Dendritic cell treated with granulocyte-macrophage colony-stimulating factor and Interleukin-4, amounts not matched to agents 40 ng/mL and 50 ng/mL, for 4 days (primary cell): ENCODE results near the gene ATP11A.
"Not testable (repeated sequence)": the region's sequence is repeated elsewhere in the genome, so short reads cannot be mapped to it uniquely, and the experiment has no call there.

Experiments used
- H3K27ac Mint-ChIP-seq: one replicate; pipeline ENCODE4 v1.8.0; 2022; ENCODE audit warnings: mild to moderate bottlenecking, mixed read lengths
- H3K27me3 Mint-ChIP-seq: one replicate; pipeline ENCODE4 v1.8.0; 2022; ENCODE audit warnings: mild to moderate bottlenecking, mixed read lengths
- H3K36me3 Mint-ChIP-seq: one replicate; pipeline ENCODE4 v1.8.0; 2022; ENCODE audit warnings: low read depth, mixed read lengths
- H3K4me1 Mint-ChIP-seq: one replicate; pipeline ENCODE4 v1.8.0; 2022; ENCODE audit warnings: low read depth, mixed read lengths
- H3K4me3 Mint-ChIP-seq: one replicate; pipeline ENCODE4 v1.8.0; 2022; ENCODE audit warnings: mild to moderate bottlenecking, moderate library complexity, mixed read lengths
- H3K9me3 Mint-ChIP-seq: one replicate; pipeline ENCODE4 v1.8.0; 2022; ENCODE audit warnings: mixed read lengths
- intact Hi-C: fragments of 100-400 bp; cut with micrococcal nuclease; formaldehyde crosslinking; loops from one replicate; pipeline ENCODE4 v1.15.0; 2022

Gene ATP11A

DNA sequence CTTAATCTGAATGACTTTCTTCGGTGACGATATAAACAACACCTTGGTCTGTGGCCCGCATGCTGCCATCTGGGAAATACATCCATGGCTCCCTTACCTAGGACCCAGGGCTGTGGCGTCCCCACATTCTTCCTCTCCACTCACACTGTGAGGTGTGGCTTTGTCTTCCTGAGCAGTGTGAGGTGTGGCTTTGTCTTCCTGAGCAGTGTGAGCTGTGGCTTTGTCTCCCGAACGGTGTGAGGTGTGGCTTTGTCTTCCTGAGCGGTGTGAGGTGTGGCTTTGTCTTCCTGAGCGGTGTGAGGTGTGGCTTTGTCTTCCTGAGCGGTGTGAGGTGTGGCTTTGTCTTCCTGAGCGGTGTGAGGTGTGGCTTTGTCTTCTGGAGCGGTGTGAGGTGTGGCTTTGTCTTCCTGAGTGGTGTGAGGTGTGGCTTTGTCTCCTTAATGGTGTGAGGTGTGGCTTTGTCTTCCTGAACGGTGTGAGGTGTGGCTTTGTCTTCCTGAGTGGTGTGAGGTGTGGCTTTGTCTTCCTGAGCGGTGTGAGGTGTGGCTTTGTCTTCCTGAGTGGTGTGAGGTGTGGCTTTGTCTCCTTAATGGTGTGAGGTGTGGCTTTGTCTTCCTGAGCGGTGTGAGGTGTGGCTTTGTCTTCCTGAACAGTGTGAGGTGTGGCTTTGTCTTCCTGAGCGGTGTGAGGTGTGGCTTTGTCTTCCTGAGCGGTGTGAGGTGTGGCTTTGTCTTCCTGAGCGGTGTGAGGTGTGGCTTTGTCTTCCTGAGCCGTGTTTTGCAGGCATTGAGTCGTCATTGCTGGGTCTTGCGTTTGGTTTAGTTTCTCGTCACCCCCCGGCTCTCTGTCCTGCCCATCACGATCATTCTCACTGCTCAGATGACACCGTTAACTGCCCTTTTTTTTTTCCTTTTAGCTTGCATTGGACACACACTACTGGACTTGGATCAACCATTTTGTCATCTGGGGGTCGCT is 183.1 kb downstream of the ATP11A start:
- peaks cover 80% of the 10 kb centered on the region for H3K36me3 Mint-ChIP-seq
- not testable (repeated sequence) for H3K4me3 Mint-ChIP-seq

DNA sequence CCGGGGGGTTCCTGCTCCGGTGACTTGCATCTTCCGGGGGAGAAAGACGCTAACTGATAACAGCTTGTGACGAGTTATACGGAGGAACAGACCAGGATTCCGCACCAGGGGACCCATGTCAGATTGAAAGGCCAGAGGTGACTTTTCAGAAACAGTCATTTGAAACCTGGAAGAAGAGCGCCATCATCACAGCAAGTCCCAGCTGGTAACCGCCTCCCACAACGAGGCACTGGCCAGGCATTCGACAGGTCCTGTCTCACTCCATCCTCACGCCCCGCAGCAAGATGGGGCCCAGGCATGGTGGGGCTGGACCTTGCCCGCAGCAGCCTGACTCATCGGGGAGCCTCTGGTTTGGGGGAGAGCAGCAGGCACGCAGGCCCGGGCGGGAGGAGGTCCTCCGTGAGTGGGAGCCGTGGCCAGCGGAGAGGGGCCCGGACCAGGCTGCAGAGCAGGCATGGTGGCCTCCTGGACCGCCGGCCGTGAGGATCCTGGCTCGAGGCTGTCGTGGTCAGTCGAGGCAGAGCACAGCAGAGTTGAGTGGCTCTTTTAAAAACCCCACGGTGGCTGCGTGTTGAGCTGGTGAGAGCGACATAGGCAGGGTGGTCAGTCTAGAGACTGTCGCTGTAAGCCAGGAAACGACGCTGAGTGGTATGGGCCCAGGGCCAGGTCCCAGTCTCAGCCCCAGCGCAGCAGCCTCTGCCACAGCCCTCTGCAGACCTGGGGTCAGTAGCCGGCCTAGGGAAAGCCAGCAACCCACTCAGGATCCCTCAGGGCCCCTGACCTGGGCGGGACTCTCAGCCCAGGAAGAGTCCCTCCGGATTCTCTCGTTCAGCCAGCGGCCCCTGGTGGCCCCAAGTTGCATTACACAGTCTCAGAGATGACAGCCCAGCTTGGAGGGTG is 184.3 kb downstream of the ATP11A start:
- Mint-ChIP-seq H3K9me3 (no peaks in the 10 kb centered on the region), H3K27me3 (peaks cover 14% of the 10 kb centered on the region), H3K4me1 (peaks cover 10% of the 10 kb centered on the region), H3K4me3 (no peak overlapping the region), H3K27ac (no peak overlapping the region), H3K36me3 (peaks cover 80% of the 10 kb centered on the region)
- intact Hi-C loops, result loop anchor here (1.0 kb wide), 1 partner anchor 234 kb away; no protein-coding TSS in a partner anchor

More for the DNA sequence above, 183.1 kb downstream of the ATP11A start:
- intact Hi-C loops, H3K27ac Mint-ChIP-seq, H3K9me3 Mint-ChIP-seq, H3K4me1 Mint-ChIP-seq: not testable (repeated sequence)
- H3K27me3 Mint-ChIP-seq, result peaks cover 14% of the 10 kb centered on the region

DNA sequence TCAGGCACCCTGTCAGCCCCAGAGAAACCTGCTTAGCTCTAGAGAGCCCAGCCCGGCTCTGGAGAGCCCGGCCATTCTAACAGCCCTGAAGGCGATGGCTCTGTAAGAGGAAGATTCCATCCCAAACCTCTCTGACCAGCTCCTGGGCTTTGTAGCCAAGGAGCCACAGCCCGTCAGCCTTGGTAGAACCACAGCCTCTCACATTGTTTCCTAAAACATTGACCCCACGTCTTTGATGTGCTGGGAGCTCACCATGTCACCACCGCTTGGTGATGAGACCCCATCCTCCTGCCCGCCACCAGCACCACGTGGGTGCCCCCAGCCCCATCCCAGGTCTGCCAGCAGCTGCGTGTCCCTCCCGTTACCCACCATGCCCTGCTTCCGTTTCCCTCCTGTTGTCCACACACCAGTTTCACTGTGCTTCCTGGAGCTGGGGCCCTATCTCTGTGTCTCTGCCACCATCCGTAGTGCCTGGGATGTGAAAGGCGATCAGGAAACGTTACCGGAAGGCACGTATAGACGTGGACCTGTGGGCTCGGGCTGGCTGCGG is 185.0 kb downstream of the ATP11A start:
- H3K4me3 Mint-ChIP-seq, result no peak overlapping the region
- intact Hi-C loops, result loop anchor here (1.0 kb wide), 1 partner anchor 235 kb away; no protein-coding TSS in a partner anchor
- peaks cover 80% of the 10 kb centered on the region for H3K36me3 Mint-ChIP-seq
- H3K4me1 Mint-ChIP-seq, result peaks cover 10% of the 10 kb centered on the region
- no peaks in the 10 kb centered on the region for H3K9me3 Mint-ChIP-seq
- H3K27ac Mint-ChIP-seq, result no peak overlapping the region
- peaks cover 14% of the 10 kb centered on the region for H3K27me3 Mint-ChIP-seq

DNA sequence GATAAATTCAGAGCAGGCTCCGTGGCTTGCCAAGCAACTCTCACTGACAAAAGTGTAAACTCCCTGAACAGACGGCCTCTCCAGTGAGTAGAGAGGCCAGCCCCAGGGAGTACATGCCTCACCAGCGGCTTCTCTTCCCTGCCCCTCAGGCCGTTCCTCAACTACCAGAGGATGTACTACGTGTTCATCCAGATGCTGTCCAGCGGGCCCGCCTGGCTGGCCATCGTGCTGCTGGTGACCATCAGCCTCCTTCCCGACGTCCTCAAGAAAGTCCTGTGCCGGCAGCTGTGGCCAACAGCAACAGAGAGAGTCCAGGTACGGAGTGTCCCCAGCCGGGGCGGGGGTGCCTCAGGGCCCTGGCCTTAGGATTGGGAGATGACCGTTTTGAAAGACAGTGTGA is 185.8 kb downstream of the ATP11A start:
- Mint-ChIP-seq H3K4me1 (peaks cover 10% of the 10 kb centered on the region), H3K27me3 (peaks cover 14% of the 10 kb centered on the region), H3K27ac (no peak overlapping the region), H3K36me3 (peaks cover 85% of the 10 kb centered on the region), H3K9me3 (no peaks in the 10 kb centered on the region), H3K4me3 (no peak overlapping the region)
- intact Hi-C loops, result no loop called here

DNA sequence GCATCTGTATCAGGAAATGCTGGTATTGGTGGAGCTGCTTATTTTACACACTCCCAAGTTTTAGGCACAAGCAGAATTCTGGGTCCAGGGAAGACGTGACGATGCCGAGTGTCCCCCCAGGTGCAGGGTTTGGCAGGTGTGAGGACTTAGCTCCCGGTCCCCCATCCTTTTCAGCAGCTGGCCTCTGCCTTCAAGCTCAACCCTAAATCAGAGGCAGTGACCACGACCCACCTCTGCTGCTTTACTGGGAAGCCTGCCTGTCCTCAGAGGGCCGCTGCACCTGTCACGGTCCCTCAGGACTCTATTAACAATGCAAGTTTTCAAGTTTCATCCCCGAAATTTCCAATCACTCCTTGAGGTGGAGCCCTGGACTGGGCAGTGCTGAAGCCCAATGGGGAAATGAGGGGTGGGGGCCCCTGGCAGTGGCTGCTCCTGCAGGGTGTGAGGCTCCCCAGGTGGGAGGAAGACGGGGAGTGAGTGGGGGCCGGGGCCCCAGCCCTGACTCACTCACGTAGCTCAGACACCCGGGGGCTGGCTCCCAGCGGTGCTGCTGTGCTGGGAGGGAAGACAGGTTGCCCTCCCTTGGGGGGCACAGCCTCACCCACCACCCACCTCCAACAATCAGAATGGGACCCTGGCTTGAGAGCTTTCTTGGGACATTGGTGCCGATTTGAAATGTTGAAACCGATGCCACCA is 186.6 kb downstream of the ATP11A start:
- H3K9me3 Mint-ChIP-seq, result no peaks in the 10 kb centered on the region
- peaks cover 10% of the 10 kb centered on the region for H3K4me1 Mint-ChIP-seq
- H3K27me3 Mint-ChIP-seq, result peaks cover 6% of the 10 kb centered on the region
- peaks cover 85% of the 10 kb centered on the region for H3K36me3 Mint-ChIP-seq
- H3K27ac Mint-ChIP-seq, result no peak overlapping the region
- intact Hi-C loops, result no loop called here
- H3K4me3 Mint-ChIP-seq, result no peak overlapping the region

DNA sequence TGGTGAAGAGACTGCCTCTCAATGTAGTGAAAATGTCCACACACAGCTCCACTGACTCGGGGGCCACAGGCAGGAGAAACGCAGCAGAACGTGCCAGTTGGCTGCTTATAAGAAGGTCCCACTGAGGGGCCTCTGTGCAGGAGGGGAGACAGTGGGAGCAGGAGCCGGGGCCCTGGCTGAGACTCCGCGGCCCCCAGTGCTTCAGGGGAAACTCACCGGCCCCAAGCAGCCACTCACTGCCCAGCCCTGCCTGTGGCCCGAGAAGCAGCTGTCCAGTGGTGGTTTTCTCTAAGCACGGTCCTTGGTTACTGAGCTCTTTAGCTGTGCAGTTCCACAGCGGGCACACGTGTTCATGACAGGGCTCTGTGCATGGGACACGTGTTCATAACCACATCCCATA is 187.2 kb downstream of the ATP11A start:
- no peaks in the 10 kb centered on the region for H3K9me3 Mint-ChIP-seq
- intact Hi-C loops, result no loop called here
- no peak overlapping the region for H3K4me3 Mint-ChIP-seq
- peaks cover 3% of the 10 kb centered on the region for H3K27me3 Mint-ChIP-seq
- peaks cover 10% of the 10 kb centered on the region for H3K4me1 Mint-ChIP-seq
- peaks cover 85% of the 10 kb centered on the region for H3K36me3 Mint-ChIP-seq
- H3K27ac Mint-ChIP-seq, result no peak overlapping the region

DNA sequence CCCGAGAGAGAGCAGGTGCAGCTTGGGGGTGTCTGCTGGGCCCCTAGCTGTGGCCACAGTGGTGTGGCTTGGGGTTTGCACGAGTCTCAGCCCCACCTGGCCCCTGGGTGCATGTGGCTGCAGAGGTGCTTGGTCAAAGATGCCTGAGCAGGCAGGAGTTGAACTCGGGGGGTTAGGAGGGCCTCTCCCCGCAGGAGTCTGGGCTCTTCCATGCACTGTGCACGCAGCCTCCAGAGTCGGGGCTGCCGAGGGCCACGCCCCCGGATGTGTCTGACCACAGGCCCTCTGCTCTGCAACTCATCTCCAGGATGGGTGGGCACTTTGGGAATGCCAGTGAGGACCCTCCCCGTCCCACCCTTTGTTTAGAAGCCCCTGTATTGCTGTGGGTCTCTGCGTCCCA is 187.7 kb downstream of the ATP11A start:
- no peak overlapping the region for H3K4me3 Mint-ChIP-seq
- H3K4me1 Mint-ChIP-seq, result peaks cover 10% of the 10 kb centered on the region
- H3K27ac Mint-ChIP-seq, result no peak overlapping the region
- H3K27me3 Mint-ChIP-seq, result peaks cover 2% of the 10 kb centered on the region
- H3K9me3 Mint-ChIP-seq, result no peaks in the 10 kb centered on the region
- peaks cover 90% of the 10 kb centered on the region for H3K36me3 Mint-ChIP-seq
- intact Hi-C loops, result no loop called here

DNA sequence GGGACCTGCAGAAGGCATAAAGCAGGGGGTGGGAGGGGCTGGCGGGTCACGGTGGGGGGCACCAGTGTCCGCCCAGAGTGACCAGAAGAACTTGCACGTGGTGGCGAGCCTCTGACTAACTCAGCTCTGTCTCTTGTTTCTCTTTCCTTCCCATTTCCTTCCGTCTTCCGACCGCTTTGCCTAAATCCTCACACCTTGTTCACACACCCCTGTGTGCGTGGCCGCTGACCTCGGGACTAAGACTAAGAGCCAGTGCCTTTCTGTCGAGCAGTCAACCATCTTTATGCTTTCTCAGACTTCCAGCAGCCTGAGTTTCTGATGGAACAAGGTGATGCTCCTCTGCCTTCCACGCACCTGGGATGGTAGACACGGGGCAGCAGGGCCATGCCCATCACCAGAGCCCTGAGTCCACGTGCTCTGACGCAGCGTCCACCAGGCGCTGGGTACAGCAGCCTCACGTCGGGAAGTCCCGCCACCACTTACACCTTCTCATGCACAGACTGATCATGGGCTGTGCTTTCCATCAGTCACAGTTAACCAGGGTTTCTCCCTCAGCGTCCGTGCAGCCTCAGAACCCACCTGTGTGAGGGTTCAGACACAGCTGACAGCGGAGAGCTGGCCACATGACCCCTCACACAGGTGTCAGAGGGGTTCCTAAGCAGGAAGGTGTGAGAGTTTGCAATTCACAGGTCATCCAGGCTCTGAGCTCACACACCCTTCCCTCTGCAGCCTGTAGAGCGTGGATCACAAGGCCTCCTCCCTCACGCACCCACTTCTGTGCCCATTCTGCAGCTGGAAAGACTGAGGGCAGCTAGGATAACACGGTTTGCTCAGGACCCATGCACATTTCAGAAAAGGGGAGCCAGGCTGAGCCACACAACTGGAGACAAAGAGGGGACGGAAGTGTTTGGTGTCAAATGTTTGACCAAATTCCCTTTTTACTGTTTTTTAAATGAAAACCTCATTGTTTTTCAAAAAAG is 188.4 kb downstream of the ATP11A start:
- H3K27me3 Mint-ChIP-seq, result no peaks in the 10 kb centered on the region
- intact Hi-C loops, result no loop called here
- H3K36me3 Mint-ChIP-seq, result peaks cover 97% of the 10 kb centered on the region
- no peak overlapping the region for H3K4me3 Mint-ChIP-seq
- H3K27ac Mint-ChIP-seq, result no peak overlapping the region
- peaks cover 10% of the 10 kb centered on the region for H3K4me1 Mint-ChIP-seq
- no peaks in the 10 kb centered on the region for H3K9me3 Mint-ChIP-seq

DNA sequence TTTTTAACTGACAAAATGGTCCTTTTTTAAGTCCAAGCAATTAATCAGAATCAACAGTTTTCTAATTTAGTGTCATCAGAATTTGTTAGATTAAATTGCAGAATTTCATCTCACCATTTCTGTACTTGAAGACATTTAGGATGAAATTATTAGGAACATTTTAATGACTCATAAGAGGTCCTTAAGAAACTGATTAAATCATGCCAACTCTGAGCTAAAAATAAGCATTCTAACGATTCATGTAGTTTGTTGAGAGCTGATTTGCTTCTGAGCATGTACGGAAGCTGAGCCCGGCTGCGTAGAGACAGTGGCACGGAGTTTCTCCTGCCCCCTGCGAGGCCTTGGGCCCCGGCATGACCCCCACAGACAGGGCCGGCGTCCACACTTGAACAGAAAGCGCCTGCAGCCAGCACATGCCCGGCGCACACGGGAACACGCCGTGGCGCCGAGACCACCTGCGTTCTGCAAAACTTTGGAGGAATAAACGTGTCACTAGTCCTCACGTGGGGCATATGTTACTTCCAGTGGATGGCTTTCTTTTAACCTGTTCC is 189.5 kb downstream of the ATP11A start:
- Mint-ChIP-seq H3K27me3 (no peaks in the 10 kb centered on the region), H3K36me3 (peaks cover 94% of the 10 kb centered on the region), H3K4me3 (no peak overlapping the region), H3K9me3 (no peaks in the 10 kb centered on the region), H3K4me1 (peaks cover under 1% of the 10 kb centered on the region), H3K27ac (no peak overlapping the region)
- intact Hi-C loops, result no loop called here

DNA sequence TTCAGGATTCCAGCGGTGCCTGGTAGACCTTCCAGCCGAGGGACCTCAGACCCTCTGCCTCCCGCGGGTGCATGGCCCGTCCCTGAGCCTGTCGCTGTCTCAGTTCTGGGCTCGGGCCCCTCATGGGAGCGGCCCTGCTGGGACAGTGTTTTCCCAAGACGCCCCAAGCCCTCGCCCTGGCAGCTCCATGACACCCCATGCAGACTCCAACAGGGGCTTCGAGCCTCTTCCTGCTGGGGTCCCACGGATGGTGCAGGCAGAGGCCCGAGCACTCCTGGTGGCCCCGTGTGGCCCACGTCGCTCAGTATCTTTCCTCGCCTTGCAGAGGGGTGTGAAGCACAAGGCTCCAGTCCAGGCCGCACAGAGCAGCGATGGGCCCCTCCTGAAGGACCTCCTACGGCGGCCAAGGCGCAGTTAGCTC is 190.4 kb downstream of the ATP11A start:
- Mint-ChIP-seq H3K9me3 (no peaks in the 10 kb centered on the region), H3K27me3 (no peaks in the 10 kb centered on the region), H3K4me3 (no peak overlapping the region), H3K36me3 (peaks cover 95% of the 10 kb centered on the region), H3K27ac (no peak overlapping the region), H3K4me1 (peaks cover 2% of the 10 kb centered on the region)
- intact Hi-C loops, result no loop called here

DNA sequence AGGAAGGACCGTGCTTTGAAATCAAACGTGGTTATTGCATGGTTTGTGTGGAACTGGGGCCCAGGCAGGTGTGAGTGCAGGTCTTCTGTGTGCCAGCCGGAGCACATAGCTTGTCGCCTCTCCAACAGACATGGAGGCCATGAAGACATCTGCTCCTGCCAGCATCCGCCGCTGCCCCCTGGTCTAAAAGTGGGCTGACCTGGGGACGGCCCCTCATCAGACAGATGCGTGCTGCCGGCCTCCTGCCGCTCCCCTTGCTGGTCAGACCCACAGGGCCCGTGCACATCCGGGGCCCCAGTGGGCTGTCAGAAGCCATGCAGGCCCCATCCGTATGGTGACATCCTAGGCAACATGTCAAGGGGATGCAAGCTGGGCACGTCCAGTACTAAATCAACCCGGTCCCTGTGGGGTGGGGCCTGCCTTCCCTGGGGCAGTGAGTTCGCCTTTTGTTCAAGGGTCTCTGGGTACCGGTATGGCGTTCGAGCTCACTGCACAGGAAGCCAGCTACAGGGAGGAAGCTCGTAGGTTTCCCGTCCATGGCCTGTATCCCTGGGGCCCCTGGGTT is 191.2 kb downstream of the ATP11A start:
- Mint-ChIP-seq H3K4me3 (no peak overlapping the region), H3K4me1 (peaks cover 10% of the 10 kb centered on the region), H3K27me3 (no peaks in the 10 kb centered on the region), H3K36me3 (peaks cover 92% of the 10 kb centered on the region), H3K27ac (no peak overlapping the region), H3K9me3 (no peaks in the 10 kb centered on the region)
- intact Hi-C loops, result no loop called here
